Upper lobe of left lung (tissue), 6 donors: ENCODE data around the gene AKNA. TPM values are rescaled to one million over a fixed set of nuclear protein-coding genes. Genes with fewer than 3 reads are reported as not detected.
A peak's percentile ranks its signal among the peaks of the same experiment; 100 is the strongest.

Source experiments
- ATAC-seq, 2 donors: fragments of 200-7000 bp; cut with Tn5 transposase; one replicate each; pipeline ENCODE4 v1.9.1; 2022; ENCODE audit warnings: mild to moderate bottlenecking in 2 of 2, moderate library complexity in 2 of 2; ENCODE audit not compliant: low FRiP score in 2 of 2
- DNase-seq, 2 donors: peaks; one replicate each; pipeline ENCODE4 v3.0.0-alpha.2; 2019 to 2020
- H3K27ac ChIP-seq, 4 donors: fragments of 200-600 bp; sonication (generic); one replicate each; pipeline ENCODE4 v1.5.1; 2016 to 2019
- H3K27me3 ChIP-seq, 4 donors: fragments of 200-600 bp; sonication (generic); one replicate each; pipeline ENCODE4 v1.5.1; 2017 to 2019
- H3K36me3 ChIP-seq, 4 donors: fragments of 200-600 bp; sonication (generic); one replicate each; pipeline ENCODE4 v1.5.1; 2016 to 2019
- H3K4me1 ChIP-seq, 4 donors: fragments of 200-600 bp; sonication (generic); one replicate each; pipeline ENCODE4 v1.5.1; 2018 to 2019
- H3K4me3 ChIP-seq, 4 donors: fragments of 200-600 bp; sonication (generic); one replicate each; pipeline ENCODE4 v1.5.1; 2017 to 2019; ENCODE audit warnings: mild to moderate bottlenecking in 2 of 4, moderate library complexity in 1 of 4
- H3K9me3 ChIP-seq, 4 donors: fragments of 200-600 bp; sonication (generic); one replicate each; pipeline ENCODE4 v1.5.1; 2018 to 2019
- CTCF ChIP-seq, 6 experiments: fragments of 450-650 bp in 4 of 6; fragments of 200-600 bp in 2 of 6; sonication (generic) in 2 of 6; IDR thresholded peaks; one replicate each; pipeline ENCODE4 v1.5.1; 2016 to 2019; ENCODE audit warnings: antibody characterized with exemption in 6 of 6
- EP300 ChIP-seq, 4 donors: sonication (generic); formaldehyde crosslinking; IDR thresholded peaks; one replicate each; pipeline ENCODE4 v1.5.1; 2017; ENCODE audit warnings: antibody characterized with exemption in 4 of 4, control low read depth in 2 of 4
- POLR2A ChIP-seq, 4 donors: fragments of 450-650 bp; IDR thresholded peaks; one replicate each; pipeline ENCODE4 v1.5.1; 2016 to 2017; ENCODE audit warnings: antibody characterized with exemption in 4 of 4, mild to moderate bottlenecking in 2 of 4
- POLR2AphosphoS5 ChIP-seq, 2 donors: sonication (generic); formaldehyde crosslinking; IDR thresholded peaks; one replicate each; pipeline ENCODE4 v1.5.1; 2017; ENCODE audit warnings: antibody characterized with exemption in 2 of 2
- WGBS, 2 donors: methylation state at CpG; one replicate each; pipeline ENCODE4 v1.1.5; 2017 to 2018; 5-methylcytosine and 5-hydroxymethylcytosine counted together
- total RNA-seq, 6 donors: library from RNA; depleted of rRNA in 4 of 6; stranded (reverse); fragments of >200 nt in 4 of 6; gene quantifications; one replicate each; pipeline versions ENCODE4 v1.1.0 to v1.2.1, GENCODE V29; 2016 to 2021
- donor health status: DM: no; HTN: no; CAD: no; lungs with moderate emphysema.
- donor health status: DM: no; HTN: yes; CAD: no; lungs with severe emphysema.

AKNA gene
- total RNA-seq, 6 donors from 2014 or later = 38.3 to 152 (median 61.5) TPM

DNA sequence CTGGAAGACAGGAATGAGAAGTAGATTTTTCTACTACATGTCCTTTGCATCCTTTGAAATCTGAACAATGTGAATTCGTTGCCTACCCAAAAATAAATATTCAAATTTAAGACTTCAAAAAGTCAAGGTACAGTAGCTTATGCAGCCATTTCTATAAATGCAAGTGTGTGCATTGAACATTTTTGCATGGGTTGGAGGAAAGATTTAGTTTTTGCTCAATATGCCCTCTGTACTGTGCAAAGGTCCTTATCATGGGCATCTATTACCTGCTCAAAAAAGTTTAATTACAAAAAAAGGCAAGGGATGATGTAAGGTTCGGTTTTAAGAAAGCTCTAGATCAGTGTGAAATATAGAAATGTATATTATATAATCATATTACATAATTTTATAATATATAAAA lies 22.6 kb downstream of the AKNA start:
- Histone ChIP-seq H3K4me3 (no peak overlapping the region), H3K4me1 (peaks cover 37 to 59% (median 47%) of the 10 kb centered on the region in 4 donors), H3K36me3 (peaks cover 25 to 83% (median 48%) of the 10 kb centered on the region in 4 donors), H3K27ac (peak overlapping the region in 3 of 4 donors; percentile 80 to 88 (median 85)), H3K9me3 (no peaks in the 10 kb centered on the region), H3K27me3 (no peaks in the 10 kb centered on the region)
- no peak for DNase-seq
- WGBS, 2 donors = 86 to 92% methylated on average over 2 of the region's 2 CpGs
- TF ChIP-seq EP300 (IDR thresholded peaks at IDR 0.05) (no peak), POLR2A (IDR thresholded peaks at IDR 0.05) (no peak), POLR2AphosphoS5 (IDR thresholded peaks at IDR 0.05) (no peak), CTCF (IDR thresholded peaks at IDR 0.05) (no peak)
- ATAC-seq = no peak

- ATAC-seq = peak in 1 of 2 donors; percentile 25
- H3K27me3 ChIP-seq = no peaks in the 10 kb centered on the region
- peak overlapping the region; percentile 39 to 88 (median 66) for H3K27ac ChIP-seq
- H3K4me3 ChIP-seq = no peak overlapping the region
- no peaks in the 10 kb centered on the region for H3K9me3 ChIP-seq
- WGBS, 2 donors = 44 to 63% methylated on average over 5 to 6 of the region's 6 CpGs
- H3K36me3 ChIP-seq = peaks cover 33 to 83% (median 54%) of the 10 kb centered on the region in 4 donors
- no peak for DNase-seq
- TF ChIP-seq POLR2AphosphoS5 (IDR thresholded peaks at IDR 0.05) = peak in 1 of 2 donors; percentile 68
- peak in 1 of 4 donors; percentile 56 for TF ChIP-seq EP300 (IDR thresholded peaks at IDR 0.05)
- no peak for TF ChIP-seq CTCF (IDR thresholded peaks at IDR 0.05)
- no peak for TF ChIP-seq POLR2A (IDR thresholded peaks at IDR 0.05)
- H3K4me1 ChIP-seq = peaks cover 36 to 51% (median 47%) of the 10 kb centered on the region in 4 donors
Measured at GRCh38 chr9:114364134-114365041, 23.4 kb downstream of the AKNA start.

DNA sequence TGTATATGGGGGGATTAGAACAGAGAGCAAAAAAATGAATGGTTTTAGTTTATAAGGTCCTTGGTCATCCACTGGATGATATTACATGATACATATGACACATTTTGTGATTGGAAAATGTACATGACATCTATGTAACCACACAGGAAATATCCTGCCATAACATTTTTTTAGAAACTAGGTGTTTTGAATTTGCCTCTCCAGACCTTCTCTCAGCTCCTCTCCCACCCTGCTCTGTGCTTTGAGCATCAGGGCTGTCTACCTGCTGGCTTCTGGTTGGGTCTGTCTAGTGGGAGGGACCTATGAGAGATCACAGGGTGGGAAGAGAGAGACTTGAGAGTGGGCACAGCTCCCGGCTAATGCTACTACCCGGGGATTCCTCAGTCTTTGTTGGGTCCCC lies 24.4 kb downstream of the AKNA start:
- 29 to 45% methylated on average over 2 of the region's 2 CpGs for WGBS, 2 donors
- Histone ChIP-seq H3K27me3 (no peaks in the 10 kb centered on the region), H3K27ac (peak overlapping the region in 3 of 4 donors; percentile 39 to 88 (median 80)), H3K4me1 (peaks cover 33 to 47% (median 45%) of the 10 kb centered on the region in 4 donors), H3K9me3 (no peaks in the 10 kb centered on the region), H3K36me3 (peaks cover 39 to 89% (median 60%) of the 10 kb centered on the region in 4 donors), H3K4me3 (no peak overlapping the region)
- DNase-seq (no peak), ATAC-seq (no peak)
- no peak for TF ChIP-seq CTCF (IDR thresholded peaks at IDR 0.05)
- no peak for TF ChIP-seq POLR2A (IDR thresholded peaks at IDR 0.05)
- no peak for TF ChIP-seq EP300 (IDR thresholded peaks at IDR 0.05)
- no peak for TF ChIP-seq POLR2AphosphoS5 (IDR thresholded peaks at IDR 0.05)

DNA sequence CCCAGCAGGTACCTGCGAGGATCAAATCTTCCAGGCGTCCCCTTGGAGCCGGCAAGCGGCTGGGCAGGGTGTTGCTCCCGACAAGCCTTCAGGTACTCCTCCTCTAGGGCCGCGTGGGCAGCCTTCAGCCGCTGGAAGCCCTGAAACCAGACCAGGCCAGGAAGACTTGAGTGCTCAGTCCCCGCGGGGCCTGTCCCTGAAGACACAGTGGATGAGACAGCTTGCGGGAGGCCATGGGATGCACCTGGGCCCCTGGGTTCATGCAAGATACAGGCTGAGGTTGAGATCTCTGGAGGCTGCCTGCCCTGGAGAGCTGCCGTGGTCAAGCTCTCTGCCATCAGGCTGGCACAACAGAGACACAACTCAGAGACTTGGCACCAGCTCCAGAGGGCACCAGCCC lies 25.4 kb downstream of the AKNA start:
- ATAC-seq (no peak), DNase-seq (no peak)
- no peaks in the 10 kb centered on the region for H3K27me3 ChIP-seq
- H3K4me1 ChIP-seq = peaks cover 27 to 38% (median 37%) of the 10 kb centered on the region in 4 donors
- H3K27ac ChIP-seq = peak overlapping the region in 1 of 4 donors; percentile 28
- 78 to 83% methylated on average over 6 to 12 of the region's 12 CpGs for WGBS, 2 donors
- peaks cover 42 to 89% (median 60%) of the 10 kb centered on the region in 4 donors for H3K36me3 ChIP-seq
- no peaks in the 10 kb centered on the region for H3K9me3 ChIP-seq
- TF ChIP-seq POLR2A (IDR thresholded peaks at IDR 0.05) (no peak), POLR2AphosphoS5 (IDR thresholded peaks at IDR 0.05) (no peak), CTCF (IDR thresholded peaks at IDR 0.05) (no peak), EP300 (IDR thresholded peaks at IDR 0.05) (no peak)
- H3K4me3 ChIP-seq = no peak overlapping the region
